HEK293T (cell line): Measurements from ENCODE around the gene EIF2S1.

Experiments
- CTCF ChIA-PET: fragments of 350-600 bp; formaldehyde crosslinking; extraction: SDS; loops from one replicate; lab custom pipeline; 2021; ENCODE audit warnings: antibody characterized with exemption, inconsistent platforms; lab: Yijun Ruan, JAX
- POLR2A ChIA-PET: fragments of 350-600 bp; formaldehyde crosslinking; extraction: SDS; loops from one replicate; lab custom pipeline; 2020; ENCODE audit warnings: antibody characterized with exemption, inconsistent platforms; lab: Yijun Ruan, JAX
- DNase-seq: peaks from one replicate; pipeline ENCODE4 v3.0.0; 2012; ENCODE audit warnings: mixed read lengths; ENCODE audit errors: extremely low spot score
- ARNT ChIP-seq: fragments of 450-650 bp; IDR thresholded peaks from 2 replicates; pipeline ENCODE4 v1.6.1; 2017; ENCODE audit warnings: mild to moderate bottlenecking
- BHLHE40 ChIP-seq: fragments of 450-650 bp; IDR thresholded peaks from 2 replicates; pipeline ENCODE4 v1.6.1; 2016; ENCODE audit warnings: mild to moderate bottlenecking, moderate library complexity, borderline replicate concordance
- CTBP1 ChIP-seq: fragments of 450-650 bp; IDR thresholded peaks from 2 replicates; pipeline ENCODE4 v1.6.1; 2016; ENCODE audit warnings: borderline replicate concordance
- ELF4 ChIP-seq: fragments of 450-650 bp; IDR thresholded peaks from 2 replicates; pipeline ENCODE4 v1.6.1; 2017; ENCODE audit warnings: antibody characterized with exemption
- FOXA1 ChIP-seq: fragments of 450-650 bp; IDR thresholded peaks from 2 replicates; pipeline ENCODE4 v1.6.1; 2016; ENCODE audit warnings: mild to moderate bottlenecking
- FOXK2 ChIP-seq: fragments of 450-650 bp; IDR thresholded peaks from 2 replicates; pipeline ENCODE4 v1.6.1; 2016; ENCODE audit warnings: mild to moderate bottlenecking
- FOXM1 ChIP-seq: fragments of 450-650 bp; IDR thresholded peaks from 2 replicates; pipeline ENCODE4 v1.6.1; 2017; ENCODE audit warnings: mild to moderate bottlenecking, borderline replicate concordance
- HDGF ChIP-seq: fragments of 450-650 bp; IDR thresholded peaks from 2 replicates; pipeline ENCODE4 v1.6.1; 2017; ENCODE audit warnings: antibody characterized with exemption, borderline replicate concordance
- L3MBTL2 ChIP-seq: fragments of 450-650 bp; conservative IDR thresholded peaks from 2 replicates; pipeline ENCODE4 v1.6.1; 2016; ENCODE audit warnings: mild to moderate bottlenecking
- LEF1 ChIP-seq: fragments of 450-650 bp; IDR thresholded peaks from 2 replicates; pipeline ENCODE4 v1.6.1; 2017; ENCODE audit warnings: mild to moderate bottlenecking, borderline replicate concordance
- NFRKB ChIP-seq: fragments of 450-650 bp; IDR thresholded peaks from 2 replicates; pipeline ENCODE4 v1.6.1; 2016; ENCODE audit warnings: mild to moderate bottlenecking, moderate library complexity
- SP1 ChIP-seq: fragments of 450-650 bp; IDR thresholded peaks from 2 replicates; pipeline ENCODE4 v1.6.1; 2017
- SUZ12 ChIP-seq: fragments of 450-650 bp; IDR thresholded peaks from 2 replicates; pipeline ENCODE4 v1.6.1; 2016; ENCODE audit warnings: mild to moderate bottlenecking
- TARDBP ChIP-seq: fragments of 450-650 bp; IDR thresholded peaks from 2 replicates; pipeline ENCODE4 v1.6.1; 2016
- ZNF384 ChIP-seq: fragments of 450-650 bp; IDR thresholded peaks from 2 replicates; pipeline ENCODE4 v1.6.1; 2016
- TF ChIP-seq, protein P1 (sequence below): fragments of 450-650 bp; IDR thresholded peaks from 2 replicates; pipeline ENCODE4 v1.6.1; 2016

EIF2S1 gene

GRCh38 chr14:67426983-67427606 lies 67.0 kb downstream of the EIF2S1 start:
- POLR2A ChIA-PET = interaction anchor here (1.2 to 2.3 kb wide), 6 partner anchors 86 to 269 kb away, joined by 3 to 8 read pairs (median 4); partner anchors contain the start of genes PIGH, PLEKHH1 and RDH11
- TF ChIP-seq ZNF384 = no peak
- no peak for TF ChIP-seq FOXK2
- no peak for TF ChIP-seq L3MBTL2
- no peak for TF ChIP-seq SP1
- no peak for TF ChIP-seq FOXA1
- no peak for TF ChIP-seq SUZ12
- TF ChIP-seq ELF4 = no peak
- CTCF ChIA-PET = interaction anchor here (0.6 to 5.3 kb wide), 35 partner anchors 8 to 1385 kb away, joined by 3 to 42 read pairs (median 4); partner anchors contain the start of genes ATP6V1D, EIF2S1, PIGH and PLEK2
- DNase-seq = peak; percentile 83

GRCh38 chr14:67428501-67429031 lies 68.4 kb downstream of the EIF2S1 start:
- TF ChIP-seq ZNF384 (no peak), FOXA1 (no peak), ARNT (no peak), ELF4 (no peak), L3MBTL2 (no peak), CTBP1 (no peak), FOXK2 (no peak), HDGF (no peak), SP1 (no peak), SUZ12 (no peak), LEF1 (no peak), TARDBP (no peak), NFRKB (no peak), BHLHE40 (no peak), FOXM1 (no peak)
- TF ChIP-seq, protein P1, sequence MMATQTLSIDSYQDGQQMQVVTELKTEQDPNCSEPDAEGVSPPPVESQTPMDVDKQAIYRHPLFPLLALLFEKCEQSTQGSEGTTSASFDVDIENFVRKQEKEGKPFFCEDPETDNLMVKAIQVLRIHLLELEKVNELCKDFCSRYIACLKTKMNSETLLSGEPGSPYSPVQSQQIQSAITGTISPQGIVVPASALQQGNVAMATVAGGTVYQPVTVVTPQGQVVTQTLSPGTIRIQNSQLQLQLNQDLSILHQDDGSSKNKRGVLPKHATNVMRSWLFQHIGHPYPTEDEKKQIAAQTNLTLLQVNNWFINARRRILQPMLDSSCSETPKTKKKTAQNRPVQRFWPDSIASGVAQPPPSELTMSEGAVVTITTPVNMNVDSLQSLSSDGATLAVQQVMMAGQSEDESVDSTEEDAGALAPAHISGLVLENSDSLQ = no peak
- ChIA-PET POLR2A (interaction anchor here (0.9 to 2.3 kb wide), 4 partner anchors 100 to 267 kb away, joined by 3 to 8 read pairs (median 4); partner anchors contain the start of genes PLEKHH1 and RDH11), CTCF (interaction anchor here (1.1 to 5.3 kb wide), 7 partner anchors 37 to 276 kb away, joined by 3 to 42 read pairs (median 7); no protein-coding TSS in a partner anchor)
- no peak for DNase-seq

DNA sequence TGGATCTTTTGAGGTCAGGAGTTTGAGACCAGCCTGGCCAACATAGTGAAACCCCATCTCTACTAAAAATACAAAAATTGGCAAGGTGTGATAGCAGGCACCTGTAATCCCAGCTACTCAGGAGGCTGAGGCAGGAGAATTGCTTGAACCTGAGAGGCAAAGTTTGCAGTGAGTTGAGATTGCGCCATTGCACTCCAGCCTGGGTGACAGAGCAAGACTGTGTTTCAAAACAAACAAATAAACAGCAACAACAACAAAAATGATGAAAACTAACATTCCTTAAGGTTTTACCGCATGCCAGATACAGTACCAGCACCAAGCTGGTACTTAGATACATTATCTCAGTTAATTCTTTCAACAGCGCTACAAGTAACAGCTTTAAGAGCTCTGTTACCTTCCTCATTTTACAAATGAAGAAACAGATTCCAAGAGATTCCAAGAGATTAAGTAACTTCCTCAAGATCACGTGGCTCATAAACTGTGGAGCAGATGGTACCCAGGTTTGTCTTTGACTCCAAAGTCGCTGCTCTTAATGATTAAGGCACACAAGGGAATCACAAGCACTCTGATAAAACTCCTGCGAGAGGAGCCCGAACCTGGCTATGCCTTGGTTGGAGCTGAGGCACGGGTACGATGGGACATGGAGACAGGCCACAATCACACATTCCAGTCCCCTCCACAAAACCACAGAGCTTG lies 69.5 kb downstream of the EIF2S1 start:
- TF ChIP-seq SUZ12 = no peak
- TF ChIP-seq, protein P1 = no peak
- no peak for TF ChIP-seq BHLHE40
- TF ChIP-seq LEF1 = no peak
- no peak for TF ChIP-seq ELF4
- TF ChIP-seq HDGF = no peak
- TF ChIP-seq TARDBP = no peak
- TF ChIP-seq L3MBTL2 = no peak
- no peak for DNase-seq
- CTCF ChIA-PET = interaction anchor here (0.6 to 5.3 kb wide), 4 partner anchors 18 to 155 kb away, joined by 3 to 42 read pairs (median 4); no protein-coding TSS in a partner anchor
- POLR2A ChIA-PET = interaction anchor here (1.2 to 2.3 kb wide), 2 partner anchors 246 to 266 kb away, joined by 3 to 8 read pairs; partner anchors contain the start of gene RDH11

- TF ChIP-seq, protein P1 = 0 out of 2 replicates have a peak, but pooled peaks have one; percentile 14
- TF ChIP-seq FOXK2 = no peak
- TF ChIP-seq TARDBP = no peak
- CTCF ChIA-PET = interaction anchor here (0.5 to 0.9 kb wide), 4 partner anchors 34 to 235 kb away, joined by 3 to 4 read pairs (median 3); no protein-coding TSS in a partner anchor
- no peak for DNase-seq
- POLR2A ChIA-PET = interaction anchor here (1.2 to 1.3 kb wide), 2 partner anchors 101 to 263 kb away, joined by 3 to 4 read pairs; partner anchors contain the start of genes PLEKHH1 and RDH11
Observed at GRCh38 chr14:67432050-67432564, 72.0 kb downstream of the EIF2S1 start.

GRCh38 chr14:67435603-67436002 lies 75.5 kb downstream of the EIF2S1 start:
- POLR2A ChIA-PET = no interaction called here
- TF ChIP-seq L3MBTL2 (no peak), FOXK2 (no peak), CTBP1 (no peak)
- no peak for DNase-seq
- CTCF ChIA-PET = interaction anchor here (1.1 kb wide), 1 partner anchor 8 kb away, joined by 4 read pairs; no protein-coding TSS in a partner anchor
